Right lobe of liver (tissue), 6 donors: ENCODE results near the gene D2HGDH. TPM values are rescaled to one million over a fixed set of nuclear protein-coding genes. Genes with fewer than 3 reads are reported as not detected.

ENCODE experiments used
- ATAC-seq, 4 donors: fragments of 200-7000 bp; cut with Tn5 transposase; one replicate each; pipeline ENCODE4 v1.9.1; 2020; ENCODE audit warnings: mild to moderate bottlenecking in 4 of 4, moderate library complexity in 4 of 4
- DNase-seq, 3 donors: peaks; one replicate each; pipeline ENCODE4 v3.0.0-alpha.2; 2020
- H3K27ac ChIP-seq, 3 donors: fragments of 200-600 bp; one replicate each; pipeline ENCODE4 v1.8.0; 2022
- H3K27me3 ChIP-seq, 2 donors: fragments of 200-600 bp; one replicate each; pipeline ENCODE4 v1.8.0; 2022
- H3K36me3 ChIP-seq, 4 donors: fragments of 200-600 bp; sonication (generic) in 1 of 4; one replicate each; pipeline versions ENCODE4 v1.5.1 to v1.8.0; 2017 to 2022; ENCODE audit warnings: control low read depth in 1 of 4
- H3K4me1 ChIP-seq, 4 donors: fragments of 200-600 bp; sonication (generic) in 1 of 4; one replicate each; pipeline versions ENCODE4 v1.5.1 to v1.8.0; 2017 to 2022; ENCODE audit warnings: control low read depth in 1 of 4
- H3K4me3 ChIP-seq, 3 donors: fragments of 200-600 bp; one replicate each; pipeline ENCODE4 v1.8.0; 2022
- H3K9me3 ChIP-seq, 4 donors: fragments of 200-600 bp; sonication (generic) in 1 of 4; one replicate each; pipeline versions ENCODE4 v1.5.1 to v1.8.0; 2017 to 2022; ENCODE audit warnings: control low read depth in 1 of 4
- CTCF ChIP-seq, 4 donors: fragments of 200-600 bp in 3 of 4; fragments of 450-650 bp in 1 of 4; IDR thresholded peaks; one replicate each; pipeline versions ENCODE4 v1.5.1 to v1.8.0; 2016 to 2022; ENCODE audit warnings: antibody characterized with exemption in 4 of 4, mild to moderate bottlenecking in 2 of 4
- POLR2A ChIP-seq: fragments of 450-650 bp; IDR thresholded peaks from one replicate; pipeline ENCODE4 v1.6.1; 2017; ENCODE audit warnings: antibody characterized with exemption, mild to moderate bottlenecking
- WGBS: methylation state at CpG from one replicate; pipeline ENCODE4 v1.1.6; 2018; ENCODE audit warnings: low coverage, low lambda C conversion rate; ENCODE audit not compliant: insufficient coverage; ENCODE audit errors: missing lambda C conversion rate; 5-methylcytosine and 5-hydroxymethylcytosine counted together
- intact Hi-C, 2 donors: fragments of 100-400 bp; cut with DNase I; formaldehyde crosslinking; loops; one replicate each; pipeline versions ENCODE4 v1.11.2 to v1.14.1; 2022
- total RNA-seq, 6 experiments: library from RNA; depleted of rRNA in 2 of 6; stranded (reverse); fragments of >200 nt in 2 of 6; fragmentation: NEBNext Ultra II Directional in 3 of 6; extraction: Animal tissue kit (Norgen Biotek cat#: 25700) in 3 of 6; gene quantifications; one replicate each; pipeline versions ENCODE4 v1.1.0 to v1.2.4, GENCODE V29; 2016 to 2023
- donor health status: DM: no; HTN: yes; CAD: no.
- donor health status: DM: no; HTN: no; CAD: no.
- donor health status: DM: no; HTN: no; CAD: no.
- donor health status: DM: no; HTN: yes; CAD: no.
- donor health status: DM: no; HTN: yes; CAD: no.

Gene D2HGDH
- total RNA-seq, 6 experiments from 2014 or later: 18.9 to 38.6 (median 25.9) TPM

- no peak overlapping the region for H3K27ac ChIP-seq
- intact Hi-C loops: no loop called here
- no peaks in the 10 kb centered on the region for H3K4me1 ChIP-seq
- TF ChIP-seq POLR2A: no peak
- TF ChIP-seq CTCF (IDR thresholded peaks at IDR 0.05): no peak
- ATAC-seq (no peak), DNase-seq (no peak)
- H3K9me3 ChIP-seq: no peaks in the 10 kb centered on the region
- H3K27me3 ChIP-seq: no peaks in the 10 kb centered on the region
- peaks cover 0 to 18% (median 7%) of the 10 kb centered on the region in 4 donors for H3K36me3 ChIP-seq
- H3K4me3 ChIP-seq: no peak overlapping the region
- WGBS: 100% methylated on average over 1 of the region's 18 CpGs
These were observed 17.3 kb downstream of the D2HGDH start for GRCh38 chr2:241751776-241752175.

GRCh38 chr2:241752253-241752652 lies 17.8 kb downstream of the D2HGDH start:
- H3K27ac ChIP-seq: no peak overlapping the region
- H3K4me3 ChIP-seq: no peak overlapping the region
- H3K36me3 ChIP-seq: peaks cover 0 to 21% (median 9%) of the 10 kb centered on the region in 4 donors
- TF ChIP-seq CTCF (IDR thresholded peaks at IDR 0.05) (no peak), POLR2A (no peak)
- ATAC-seq (no peak), DNase-seq (no peak)
- H3K4me1 ChIP-seq: no peaks in the 10 kb centered on the region
- intact Hi-C loops: no loop called here
- H3K27me3 ChIP-seq: no peaks in the 10 kb centered on the region
- no CpG with 5 or more reads among the region's 14 CpGs for WGBS
- H3K9me3 ChIP-seq: no peaks in the 10 kb centered on the region

GRCh38 chr2:241752689-241753276 lies 18.4 kb downstream of the D2HGDH start:
- Histone ChIP-seq H3K36me3 (peaks cover 0 to 21% (median 9%) of the 10 kb centered on the region in 4 donors), H3K27me3 (no peaks in the 10 kb centered on the region), H3K4me3 (no peak overlapping the region), H3K4me1 (no peaks in the 10 kb centered on the region), H3K27ac (no peak overlapping the region), H3K9me3 (no peaks in the 10 kb centered on the region)
- WGBS: 85% methylated on average over 9 of the region's 21 CpGs
- TF ChIP-seq CTCF (IDR thresholded peaks at IDR 0.05): no peak
- TF ChIP-seq POLR2A: no peak
- no peak for DNase-seq
- no peak for ATAC-seq
- intact Hi-C loops: no loop called here

DNA sequence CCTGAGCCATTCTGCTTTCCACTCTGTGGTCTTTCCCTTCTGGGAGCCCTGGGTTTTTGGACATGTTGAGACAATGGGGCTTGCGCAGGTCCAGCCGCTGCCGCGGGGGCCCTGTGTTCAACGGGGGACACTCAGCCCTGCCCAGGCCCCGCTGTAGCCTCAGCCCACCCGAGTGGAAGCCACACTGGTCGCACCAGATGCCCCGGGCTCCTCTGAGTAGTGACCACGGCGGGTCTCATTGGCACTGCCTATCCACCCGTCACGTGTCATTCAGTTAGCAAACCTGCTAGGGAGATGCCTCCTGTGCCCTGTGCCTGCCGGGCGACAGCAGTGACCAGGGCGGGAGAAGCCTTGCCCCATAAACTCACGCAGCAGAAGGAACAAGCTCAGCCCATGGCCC lies 19.1 kb downstream of the D2HGDH start:
- no peak overlapping the region for H3K27ac ChIP-seq
- no peaks in the 10 kb centered on the region for H3K4me1 ChIP-seq
- H3K4me3 ChIP-seq: no peak overlapping the region
- DNase-seq (no peak), ATAC-seq (no peak)
- no peaks in the 10 kb centered on the region for H3K27me3 ChIP-seq
- 94% methylated on average over 3 of the region's 17 CpGs for WGBS
- no peak for TF ChIP-seq CTCF (IDR thresholded peaks at IDR 0.05)
- no peak for TF ChIP-seq POLR2A
- H3K9me3 ChIP-seq: no peaks in the 10 kb centered on the region
- intact Hi-C loops: no loop called here
- peaks cover 0 to 21% (median 9%) of the 10 kb centered on the region in 4 donors for H3K36me3 ChIP-seq
